PFSK-1 (cell line): Measurements from ENCODE around the gene SLAMF1.

Source experiments
- FOXP2 ChIP-seq: optimal IDR thresholded peaks from 2 replicates; pipeline ENCODE3; 2011; ENCODE audit warnings: borderline replicate concordance, control low read depth, inconsistent platforms; ENCODE audit not compliant: insufficient read depth; ENCODE audit errors: extremely low read length, extremely low read depth
- POLR2AphosphoS5 ChIP-seq: IDR thresholded peaks from 2 replicates; pipeline ENCODE4 v1.6.1; 2012; ENCODE audit warnings: low read depth, mild to moderate bottlenecking, control low read depth, low read length, moderate library complexity
- REST ChIP-seq, 2 experiments: IDR thresholded peaks; 2 replicates each; pipeline versions ENCODE4 v1.6.1 to v1.8.0; 2011 to 2012; ENCODE audit warnings: low read depth in 2 of 2, low read length in 2 of 2, control low read depth in 1 of 2, inconsistent platforms in 1 of 2, mild to moderate bottlenecking in 1 of 2, moderate library complexity in 1 of 2; ENCODE audit not compliant: insufficient read depth in 1 of 2
- TAF1 ChIP-seq: IDR thresholded peaks from 2 replicates; pipeline ENCODE4 v1.6.1; 2012; ENCODE audit warnings: low read length, control low read depth, borderline replicate concordance; ENCODE audit not compliant: insufficient read depth

GRCh38 chr1:160570840-160571239 lies 76.0 kb downstream of the SLAMF1 start:
- TF ChIP-seq TAF1, result no peak
- no peak for TF ChIP-seq REST (IDR thresholded peaks at IDR 0.05; ENCODE audit: insufficient read depth in 1 of 2, low read depth in 2 of 2, low read length in 2 of 2)
- TF ChIP-seq POLR2AphosphoS5, result no peak
- no peak for TF ChIP-seq FOXP2
